GM12875 (cell line): ENCODE data around the gene STUB1.

Experiments used
- H3K4me3 ChIP-seq: one replicate; pipeline ENCODE4 v1.5.1; 2011; ENCODE audit warnings: low read depth, low read length, control low read depth
- CTCF ChIP-seq: IDR thresholded peaks from 2 replicates; pipeline ENCODE4 v1.5.1; 2011; ENCODE audit warnings: low read depth, mild to moderate bottlenecking, control low read depth, inconsistent platforms, low read length, moderate library complexity, borderline replicate concordance; ENCODE audit not compliant: insufficient read depth

The STUB1 gene

GRCh38 chr16:667780-668518 lies 12.3 kb upstream of the STUB1 start, which contains the start of gene RHOT2:
RHOT2 (plus strand) TSS chr16:668132; CDS start chr16:668200, 68 bp downstream.
- peak; percentile 92 for TF ChIP-seq CTCF
- H3K4me3 ChIP-seq, result peak within 1 kb of the TSS; percentile 99

GRCh38 chr16:668519-669171 lies 11.6 kb upstream of the STUB1 start:
- TF ChIP-seq CTCF, result no peak
- H3K4me3 ChIP-seq, result peak overlapping the region; percentile 99

- no peak overlapping the region for H3K4me3 ChIP-seq
- no peak for TF ChIP-seq CTCF
These were observed 10.5 kb upstream of the STUB1 start for GRCh38 chr16:669666-670065.

GRCh38 chr16:670485-671352 lies 9.5 kb upstream of the STUB1 start:
- TF ChIP-seq CTCF, result no peak
- H3K4me3 ChIP-seq, result no peak overlapping the region

GRCh38 chr16:671353-672131 lies 8.7 kb upstream of the STUB1 start:
- no peak overlapping the region for H3K4me3 ChIP-seq
- no peak for TF ChIP-seq CTCF

GRCh38 chr16:672371-672770 lies 7.8 kb upstream of the STUB1 start:
- H3K4me3 ChIP-seq, result no peak overlapping the region
- no peak for TF ChIP-seq CTCF
